ENCODE results near the gene TRPV6.

- TF ChIP-seq ATF3 (IDR thresholded peaks at IDR 0.05), result no peak
- no peak for TF ChIP-seq POLR2AphosphoS5 (IDR thresholded peaks at IDR 0.05; ENCODE audit: low read depth, low read length)
Measured at GRCh38 chr7:142875456-142875855, 10.1 kb downstream of the TRPV6 start.
